HG02970 (cell line): Measurements from ENCODE around the gene ISLR2.
"Not testable (repeated sequence)": the region's sequence is repeated elsewhere in the genome, so short reads cannot be mapped to it uniquely, and the experiment has no call there.

ENCODE experiments used
- ATAC-seq: cut with Tn5 transposase; IDR thresholded peaks from one replicate; pipeline ENCODE4 v1.9.1; 2021; ENCODE audit warnings: mild to moderate bottlenecking, moderate library complexity, moderate number of reproducible peaks; ENCODE audit not compliant: unreplicated experiment, low FRiP score

ISLR2 gene

DNA sequence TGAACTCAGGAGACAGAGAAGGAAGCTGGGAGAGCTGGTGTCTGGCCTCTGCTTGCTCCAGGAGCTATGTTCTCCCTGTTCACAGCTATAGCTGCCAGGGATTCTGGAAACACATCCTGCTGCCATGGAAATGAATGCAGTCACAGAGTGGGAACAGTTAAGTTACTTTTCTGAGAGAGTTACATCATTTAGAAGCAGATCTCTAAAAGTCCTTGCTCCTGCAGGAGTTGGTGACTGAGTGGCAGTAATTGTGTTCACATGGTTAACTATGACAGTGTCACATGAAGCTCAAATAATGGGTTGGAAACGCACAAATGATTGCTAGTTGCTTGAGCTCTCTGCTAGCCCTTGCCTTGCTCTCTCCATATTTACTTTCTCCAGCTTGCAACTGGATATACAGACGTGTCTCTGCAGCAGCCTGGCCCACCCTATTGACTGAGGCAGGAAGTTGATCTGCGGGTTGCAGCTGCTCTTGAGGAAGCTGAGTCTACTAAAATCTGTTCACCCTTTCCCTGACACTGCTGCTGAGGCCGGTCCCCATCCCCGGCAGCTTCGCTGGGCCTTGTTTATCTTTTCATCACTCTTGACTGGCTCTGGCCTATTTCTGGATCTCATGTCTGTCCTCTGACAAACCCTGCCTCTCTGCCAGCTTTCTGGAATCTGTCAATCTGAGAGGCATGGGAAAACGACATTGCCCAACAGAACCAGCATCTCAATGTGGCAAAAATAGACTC is 26.5 kb downstream of the ISLR2 start:
- ATAC-seq: no peak

- ATAC-seq: no peak
Measured at GRCh38 chr15:74157868-74158827, 27.8 kb downstream of the ISLR2 start.

DNA sequence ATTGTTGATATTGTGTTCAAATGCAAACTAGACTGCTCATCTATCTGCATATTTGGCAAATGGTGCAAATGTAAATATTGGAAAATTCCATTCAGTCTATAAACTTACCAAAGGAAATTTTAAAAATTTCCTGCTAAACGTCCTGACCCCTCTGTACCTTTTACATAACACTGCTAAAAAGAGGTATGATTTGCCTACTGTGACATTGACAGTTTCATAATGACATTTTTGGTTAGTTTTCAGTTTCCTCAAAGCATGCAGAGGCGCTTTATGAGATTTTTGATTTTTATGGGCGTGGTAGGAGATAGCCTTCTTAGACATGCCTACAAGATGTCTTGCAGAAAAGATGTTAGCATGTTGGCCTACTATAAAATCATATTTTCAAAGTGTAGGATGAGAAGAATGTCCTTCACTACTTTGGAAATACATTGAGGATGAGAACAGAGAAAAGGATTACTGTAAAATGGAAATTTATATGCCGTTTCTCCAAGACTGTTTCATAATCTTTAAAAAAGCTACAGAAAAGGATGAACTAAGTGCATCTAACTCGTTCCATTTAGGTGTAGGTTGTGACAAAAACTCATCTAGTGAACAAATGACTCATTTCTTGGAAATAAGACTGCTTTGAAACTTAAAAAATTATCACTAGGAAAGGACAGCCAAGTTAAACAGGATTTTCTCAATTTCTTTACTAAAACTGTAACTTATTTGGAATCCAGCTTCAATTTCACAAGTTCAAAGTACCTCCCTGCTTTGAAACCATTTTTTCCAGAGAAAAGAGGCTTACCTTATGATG is 28.7 kb downstream of the ISLR2 start:
- ATAC-seq: no peak

- no peak for ATAC-seq
Measured at GRCh38 chr15:74159773-74160172, 29.4 kb downstream of the ISLR2 start.

- not testable (repeated sequence) for ATAC-seq
Measured at GRCh38 chr15:74160390-74160789, 30.0 kb downstream of the ISLR2 start.

- ATAC-seq: not testable (repeated sequence)
Measured at GRCh38 chr15:74162195-74162536, 31.8 kb downstream of the ISLR2 start.

GRCh38 chr15:74165461-74165860 is 35.1 kb downstream of the ISLR2 start:
- ATAC-seq: no peak

- no peak for ATAC-seq
Measured at GRCh38 chr15:74167891-74168331, 37.5 kb downstream of the ISLR2 start.

DNA sequence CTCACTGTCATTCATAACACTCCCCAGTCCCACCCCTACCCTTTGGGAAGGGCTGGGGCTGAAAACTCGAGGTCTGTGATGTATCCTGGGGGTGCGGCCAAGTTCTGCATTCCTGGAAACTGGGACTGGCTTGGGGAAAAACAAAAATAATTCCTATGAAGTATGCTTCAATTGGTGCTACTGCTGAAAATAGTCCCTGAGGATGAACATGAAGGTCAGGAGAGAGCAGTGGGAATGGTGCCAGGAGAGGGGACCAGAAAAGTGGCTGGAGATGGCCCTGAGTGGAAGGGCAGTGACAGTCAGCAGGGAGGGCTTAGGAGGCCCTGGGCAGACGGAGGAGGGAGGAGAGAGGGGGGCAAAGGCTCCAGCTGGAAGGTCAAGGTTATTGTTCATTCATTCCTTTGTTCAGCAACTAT is 38.3 kb downstream of the ISLR2 start:
- ATAC-seq: no peak

DNA sequence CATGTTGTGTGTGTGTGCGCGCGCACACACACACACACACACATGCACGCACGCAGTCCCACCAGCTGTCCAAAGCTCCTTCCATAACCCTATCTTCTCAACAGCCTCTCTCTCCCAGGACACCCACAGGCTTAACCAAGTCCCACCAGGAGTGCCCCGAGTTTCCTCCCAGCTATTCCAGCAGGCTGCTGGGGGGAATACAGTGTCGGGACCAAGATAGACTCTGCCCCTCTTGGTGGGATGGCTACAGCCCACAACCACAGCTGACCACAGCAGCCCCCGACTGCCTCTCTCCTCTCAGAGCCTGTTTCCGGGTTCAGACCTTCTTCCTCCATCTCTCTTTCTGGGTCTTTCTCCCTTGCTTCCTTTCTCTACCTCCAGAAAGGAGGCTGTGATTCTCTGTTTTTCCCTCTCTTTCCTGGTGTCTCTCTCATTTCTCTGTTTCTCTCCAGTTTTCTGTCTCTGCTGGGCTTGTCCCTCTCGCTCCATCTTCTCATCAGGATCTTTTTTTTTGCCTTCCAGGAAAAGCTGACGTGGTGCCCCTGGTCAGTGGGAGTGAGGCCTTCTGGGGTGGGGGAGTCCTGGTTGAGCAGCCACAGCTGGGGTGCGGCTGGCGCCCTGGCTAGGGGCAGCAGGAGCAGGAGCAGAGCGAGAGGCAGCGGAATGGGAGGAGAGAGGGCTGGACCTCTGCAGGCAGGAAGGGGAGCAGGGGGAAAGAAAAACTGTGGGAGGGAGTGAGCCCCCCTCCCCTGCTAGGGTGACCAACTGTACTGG is 39.9 kb downstream of the ISLR2 start:
- no peak for ATAC-seq

DNA sequence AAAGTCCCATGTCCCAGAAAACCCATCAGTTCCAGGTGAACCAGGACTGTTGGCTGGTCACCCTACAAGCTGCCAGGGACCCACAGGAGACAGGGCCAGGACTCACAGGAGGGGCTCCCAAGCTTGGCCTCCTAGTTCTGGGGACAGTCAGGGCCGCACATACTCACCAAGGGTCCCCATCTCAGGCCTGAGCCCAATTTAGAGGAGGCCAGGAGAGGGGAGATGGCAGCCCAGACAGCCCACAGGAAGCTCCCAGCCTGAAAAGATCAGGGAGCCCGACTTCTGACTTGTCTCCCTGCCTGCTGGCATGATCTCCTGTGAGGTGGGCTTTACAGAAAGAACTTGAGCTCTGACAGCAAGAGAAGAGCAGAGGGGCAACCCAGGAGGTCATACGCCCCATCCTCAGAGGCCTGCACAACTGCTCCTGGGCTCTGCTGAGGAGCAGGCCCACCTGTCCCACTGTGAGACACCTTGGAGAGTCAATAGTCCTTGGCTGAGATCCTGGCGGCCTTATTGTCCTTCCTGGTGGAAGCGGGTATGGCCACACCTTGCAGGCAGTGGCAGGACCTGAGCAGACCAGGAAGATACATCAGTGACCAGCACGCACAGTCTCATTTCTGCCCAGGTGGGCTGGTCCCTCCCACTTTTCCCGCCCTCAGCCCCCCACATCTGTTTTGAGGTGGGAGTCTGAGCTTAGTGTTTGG is 40.6 kb downstream of the ISLR2 start:
- no peak for ATAC-seq

- ATAC-seq: no peak
Measured at GRCh38 chr15:74171965-74172541, 41.7 kb downstream of the ISLR2 start.

- no peak for ATAC-seq
Measured at GRCh38 chr15:74172701-74173379, 42.5 kb downstream of the ISLR2 start.

DNA sequence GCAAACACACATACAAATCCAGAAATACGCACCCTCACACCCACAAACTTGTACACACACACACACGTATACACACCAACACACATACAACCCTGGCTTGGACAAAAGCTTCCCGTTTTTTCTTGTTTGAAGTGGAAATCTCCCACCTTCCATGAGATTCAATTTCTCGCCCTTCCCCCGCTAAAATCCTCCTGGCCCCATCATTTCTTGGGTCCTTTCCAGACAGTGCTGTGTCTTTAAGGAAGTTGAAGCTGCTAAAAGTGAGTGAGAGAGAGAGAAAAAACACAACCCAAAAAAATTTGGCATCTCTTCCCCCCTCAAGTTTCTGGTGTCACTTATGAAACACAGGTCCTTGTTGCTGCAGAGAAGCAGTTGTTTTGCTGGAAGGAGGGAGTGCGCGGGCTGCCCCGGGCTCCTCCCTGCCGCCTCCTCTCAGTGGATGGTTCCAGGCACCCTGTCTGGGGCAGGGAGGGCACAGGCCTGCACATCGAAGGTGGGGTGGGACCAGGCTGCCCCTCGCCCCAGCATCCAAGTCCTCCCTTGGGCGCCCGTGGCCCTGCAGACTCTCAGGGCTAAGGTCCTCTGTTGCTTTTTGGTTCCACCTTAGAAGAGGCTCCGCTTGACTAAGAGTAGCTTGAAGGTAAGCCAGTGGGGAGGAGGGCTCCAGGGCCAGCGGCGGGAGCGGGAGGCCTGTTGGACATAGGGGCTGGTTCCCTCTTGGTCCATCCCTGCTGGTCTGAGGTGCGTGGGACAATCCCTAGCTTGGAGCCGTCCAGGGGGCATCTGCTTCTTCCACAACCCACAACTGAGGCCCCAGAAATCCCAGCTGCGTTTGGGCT is 43.2 kb downstream of the ISLR2 start, which contains the start of gene ISLR:
ISLR (plus strand) TSS at position 331 of the 839 bp plus-strand sequence. CDS start 1,149 bp downstream, outside the sequence.
- ATAC-seq: no peak

- ATAC-seq: no peak
Measured at GRCh38 chr15:74174219-74174957, 44.0 kb downstream of the ISLR2 start.

DNA sequence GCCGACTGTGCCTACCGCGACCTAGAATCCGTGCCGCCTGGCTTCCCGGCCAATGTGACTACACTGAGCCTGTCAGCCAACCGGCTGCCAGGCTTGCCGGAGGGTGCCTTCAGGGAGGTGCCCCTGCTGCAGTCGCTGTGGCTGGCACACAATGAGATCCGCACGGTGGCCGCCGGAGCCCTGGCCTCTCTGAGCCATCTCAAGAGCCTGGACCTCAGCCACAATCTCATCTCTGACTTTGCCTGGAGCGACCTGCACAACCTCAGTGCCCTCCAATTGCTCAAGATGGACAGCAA is 44.5 kb downstream of the ISLR2 start:
- ATAC-seq: no peak
